ENCODE measurements around the gene CHAC1. TPM values are rescaled to one million over a fixed set of nuclear protein-coding genes. Genes with fewer than 3 reads are reported as not detected.
"Not testable (repeated sequence)": the region's sequence is repeated elsewhere in the genome, so short reads cannot be mapped to it uniquely, and the experiment has no call there.

Gene CHAC1
- polyA plus RNA-seq, 2 of the 4 experiments (the other 2 are of a cell fraction): 4.9 to 22.2 TPM

GRCh38 chr15:40960151-40960885 lies 7.0 kb downstream of the CHAC1 start:
- ATAC-seq: no peak; a peak in 2 of 6 replicates
- FAIRE-seq: no peak
- TF ChIP-seq MAZ (IDR thresholded peaks at IDR 0.05; ENCODE audit: borderline replicate concordance, low read depth, low read length) (no peak), ESRRA (IDR thresholded peaks at IDR 0.05; ENCODE audit: borderline replicate concordance, low read length) (no peak), EHMT2 (IDR thresholded peaks at IDR 0.05; ENCODE audit: low read depth) (no peak), TFCP2L1 (CRISPR knock-in tag; IDR thresholded peaks at IDR 0.05) (no peak), RFX5 (IDR thresholded peaks at IDR 0.05) (no peak), ZNF302 (CRISPR knock-in tag; IDR thresholded peaks at IDR 0.05) (no peak), POLR2A (IDR thresholded peaks at IDR 0.05; ENCODE audit: low read length) (no peak), ZSCAN20 (CRISPR knock-in tag; IDR thresholded peaks at IDR 0.05) (no peak), EP300 (IDR thresholded peaks at IDR 0.05) (no peak), CBX2 (IDR thresholded peaks at IDR 0.05; ENCODE audit: borderline replicate concordance, low read depth) (no peak), RCOR1 (IDR thresholded peaks at IDR 0.05; ENCODE audit: low read depth, low read length) (no peak), KDM1A (IDR thresholded peaks at IDR 0.05; ENCODE audit: low read depth) (no peak), FOSB (CRISPR knock-in tag; IDR thresholded peaks at IDR 0.05) (no peak), CHD2 (IDR thresholded peaks at IDR 0.05; ENCODE audit: low read length, partially characterized antibody) (no peak), KDM5A (IDR thresholded peaks at IDR 0.05) (no peak), HOXB5 (CRISPR knock-in tag; IDR thresholded peaks at IDR 0.05) (no peak), RAD21 (conservative IDR thresholded peaks at IDR 0.05 in 1 of 2, IDR thresholded peaks at IDR 0.05 in 1 of 2) (no peak), NFE2L2 (conservative IDR thresholded peaks at IDR 0.05; ENCODE audit: low read length) (no peak), JUNB (IDR thresholded peaks at IDR 0.05) (no peak)
- peak overlapping the region in 1 of 2 experiments; percentile 62; a peak in 1 of 6 replicates for H3K27ac ChIP-seq
- peaks cover 20% of the 10 kb centered on the region for H3K4me1 ChIP-seq
- 0 out of 3 replicates have a peak overlapping the region, but pooled peaks have one; percentile 12 for H3K4me2 ChIP-seq
- H3K9me3 ChIP-seq: no peaks in the 10 kb centered on the region
- no peak for DNase-seq (ENCODE audit: low read depth in 1 of 2, low spot score in 1 of 2)
- ChIA-PET POLR2A (no interaction called here), CTCF (interaction anchor here (4.7 kb wide), 1 partner anchor 18 kb away, joined by 26 read pairs; no protein-coding TSS in a partner anchor)
- 83% methylated on average over 16 of the region's 16 CpGs for WGBS (ENCODE audit: missing lambda C conversion rate)
- no peak overlapping the region for H3K4me3 ChIP-seq

- 0 out of 3 replicates have a peak overlapping the region, but pooled peaks have one; percentile 12 for H3K4me2 ChIP-seq
- CTCF ChIA-PET: interaction anchor here (0.8 to 4.7 kb wide), 2 partner anchors 18 to 224 kb away, joined by 3 to 26 read pairs; no protein-coding TSS in a partner anchor
- no peak for FAIRE-seq
- ATAC-seq: peak; percentile 52 to 65; a peak in 5 of 6 replicates
- no peaks in the 10 kb centered on the region for H3K9me3 ChIP-seq
- H3K27ac ChIP-seq: peak overlapping the region in 1 of 2 experiments; percentile 62; a peak in 3 of 6 replicates
- peak in 1 of 2 experiments; percentile 39 for DNase-seq (ENCODE audit: low read depth in 1 of 2, low spot score in 1 of 2)
- POLR2A ChIA-PET: no interaction called here
- TF ChIP-seq HOXB5 (CRISPR knock-in tag; IDR thresholded peaks at IDR 0.05): no peak
- TF ChIP-seq POLR2A (IDR thresholded peaks at IDR 0.05; ENCODE audit: low read length): no peak
- TF ChIP-seq RFX5 (IDR thresholded peaks at IDR 0.05): no peak
- TF ChIP-seq HEYL (CRISPR knock-in tag; IDR thresholded peaks at IDR 0.05): no peak
- TF ChIP-seq EHF (CRISPR knock-in tag; IDR thresholded peaks at IDR 0.05): no peak
- no peak for TF ChIP-seq HMGXB4 (CRISPR knock-in tag; IDR thresholded peaks at IDR 0.05; ENCODE audit: borderline replicate concordance)
- TF ChIP-seq KDM5A (IDR thresholded peaks at IDR 0.05): no peak
- TF ChIP-seq RARB (CRISPR knock-in tag; IDR thresholded peaks at IDR 0.05): no peak
- no peak for TF ChIP-seq CHD2 (IDR thresholded peaks at IDR 0.05; ENCODE audit: low read length, partially characterized antibody)
- no peak for TF ChIP-seq USF2 (IDR thresholded peaks at IDR 0.05)
- no peak for TF ChIP-seq CBX8 (IDR thresholded peaks at IDR 0.05)
- TF ChIP-seq ESRRA (IDR thresholded peaks at IDR 0.05; ENCODE audit: borderline replicate concordance, low read length): no peak
- TF ChIP-seq HDAC2 (IDR thresholded peaks at IDR 0.05): no peak
- TF ChIP-seq CTCF (IDR thresholded peaks at IDR 0.05): no peak
- no peak for TF ChIP-seq HES2 (IDR thresholded peaks at IDR 0.05)
- no peak for TF ChIP-seq NPAS2 (CRISPR knock-in tag; IDR thresholded peaks at IDR 0.05; ENCODE audit: borderline replicate concordance)
- H3K4me1 ChIP-seq: peaks cover 14% of the 10 kb centered on the region
- WGBS (ENCODE audit: missing lambda C conversion rate): 75% methylated on average over 4 of the region's 11 CpGs
- H3K4me3 ChIP-seq: no peak overlapping the region
Observed at GRCh38 chr15:40960925-40961324, 7.7 kb downstream of the CHAC1 start.

GRCh38 chr15:40961740-40962139 lies 8.5 kb downstream of the CHAC1 start:
- FAIRE-seq; H3K27ac ChIP-seq; H3K4me2 ChIP-seq; H3K9me3 ChIP-seq; ATAC-seq; H3K4me3 ChIP-seq; H3K4me1 ChIP-seq; DNase-seq (ENCODE audit: low read depth in 1 of 2, low spot score in 1 of 2): not testable (repeated sequence)
- 100% methylated on average over 6 of the region's 25 CpGs for WGBS (ENCODE audit: missing lambda C conversion rate)
- POLR2A ChIA-PET: interaction anchor here (1.3 kb wide), 1 partner anchor 9 kb away, joined by 6 read pairs; the partner anchor contains the start of gene CHAC1
- CTCF ChIA-PET: interaction anchor here (0.8 to 4.7 kb wide), 3 partner anchors 19 to 223 kb away, joined by 3 to 26 read pairs (median 6); no protein-coding TSS in a partner anchor
